Tibial nerve (tissue), 3 donors: ENCODE measurements around the gene TGDS.

Experiments
- POLR2A ChIP-seq, 2 donors: fragments of 450-650 bp; IDR thresholded peaks; one replicate each; pipeline ENCODE4 v1.6.1; 2017; ENCODE audit warnings: antibody characterized with exemption in 2 of 2, mild to moderate bottlenecking in 2 of 2, moderate library complexity in 2 of 2
- TF ChIP-seq, protein P1 (sequence below), 5 experiments: fragments of 200-600 bp in 3 of 5; fragments of 450-650 bp in 2 of 5; sonication (generic) in 3 of 5; IDR thresholded peaks; one replicate each; pipeline ENCODE4 v1.5.1; 2016 to 2019; ENCODE audit warnings: antibody characterized with exemption in 5 of 5, mild to moderate bottlenecking in 3 of 5, moderate library complexity in 2 of 5

DNA sequence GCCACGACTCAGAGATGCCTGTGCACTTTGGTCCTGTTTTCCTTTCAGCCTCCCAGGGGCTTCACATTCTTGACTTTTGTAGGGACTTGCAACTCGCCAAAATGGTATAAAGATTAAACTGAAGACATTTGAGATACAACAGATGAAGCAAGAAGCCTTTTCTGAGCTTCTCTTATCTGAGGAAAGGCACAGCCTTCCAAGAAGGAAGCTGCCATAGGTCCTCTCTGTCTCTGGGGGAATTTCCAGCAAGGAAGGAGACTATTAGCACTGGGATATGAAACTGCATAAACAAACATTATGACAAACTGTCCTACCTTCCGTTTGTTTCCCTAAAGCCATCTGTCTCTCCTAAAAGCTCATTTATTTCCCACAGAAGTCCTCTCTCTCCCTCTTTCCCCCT lies 39.3 kb downstream of the TGDS start:
- TF ChIP-seq, protein P1, sequence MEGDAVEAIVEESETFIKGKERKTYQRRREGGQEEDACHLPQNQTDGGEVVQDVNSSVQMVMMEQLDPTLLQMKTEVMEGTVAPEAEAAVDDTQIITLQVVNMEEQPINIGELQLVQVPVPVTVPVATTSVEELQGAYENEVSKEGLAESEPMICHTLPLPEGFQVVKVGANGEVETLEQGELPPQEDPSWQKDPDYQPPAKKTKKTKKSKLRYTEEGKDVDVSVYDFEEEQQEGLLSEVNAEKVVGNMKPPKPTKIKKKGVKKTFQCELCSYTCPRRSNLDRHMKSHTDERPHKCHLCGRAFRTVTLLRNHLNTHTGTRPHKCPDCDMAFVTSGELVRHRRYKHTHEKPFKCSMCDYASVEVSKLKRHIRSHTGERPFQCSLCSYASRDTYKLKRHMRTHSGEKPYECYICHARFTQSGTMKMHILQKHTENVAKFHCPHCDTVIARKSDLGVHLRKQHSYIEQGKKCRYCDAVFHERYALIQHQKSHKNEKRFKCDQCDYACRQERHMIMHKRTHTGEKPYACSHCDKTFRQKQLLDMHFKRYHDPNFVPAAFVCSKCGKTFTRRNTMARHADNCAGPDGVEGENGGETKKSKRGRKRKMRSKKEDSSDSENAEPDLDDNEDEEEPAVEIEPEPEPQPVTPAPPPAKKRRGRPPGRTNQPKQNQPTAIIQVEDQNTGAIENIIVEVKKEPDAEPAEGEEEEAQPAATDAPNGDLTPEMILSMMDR (IDR thresholded peaks at IDR 0.05) = no peak
- no peak for TF ChIP-seq POLR2A (IDR thresholded peaks at IDR 0.05)
